ENCODE results near the gene KANK3.
"Not testable (repeated sequence)": the region's sequence is repeated elsewhere in the genome, so short reads cannot be mapped to it uniquely, and the experiment has no call there.

Gene KANK3

GRCh38 chr19:8336660-8337059, 6.4 kb downstream of the KANK3 start:
- no peak for DNase-seq

- no peak for DNase-seq
These were observed 6.9 kb downstream of the KANK3 start for GRCh38 chr19:8336072-8336569.

GRCh38 chr19:8335343-8336071, 7.6 kb downstream of the KANK3 start:
- peak; percentile 37 for DNase-seq

- peak; percentile 62 for DNase-seq
These were observed 8.4 kb downstream of the KANK3 start for GRCh38 chr19:8334458-8335342.

GRCh38 chr19:8333767-8334457, 9.2 kb downstream of the KANK3 start:
- no peak for DNase-seq

- DNase-seq, result no peak
These were observed 9.9 kb downstream of the KANK3 start for GRCh38 chr19:8332976-8333766.

- no peak for DNase-seq
These were observed 11.7 kb downstream of the KANK3 start for GRCh38 chr19:8331263-8331845.

GRCh38 chr19:8329996-8330395, 13.1 kb downstream of the KANK3 start:
- DNase-seq, result no peak

- DNase-seq, result no peak
These were observed 17.6 kb downstream of the KANK3 start for GRCh38 chr19:8325454-8325853.

GRCh38 chr19:8324186-8325050, 18.6 kb downstream of the KANK3 start:
- DNase-seq, result no peak

GRCh38 chr19:8323781-8324185, 19.3 kb downstream of the KANK3 start:
- peak; percentile 32 for DNase-seq

- DNase-seq, result no peak
These were observed 20.4 kb downstream of the KANK3 start for GRCh38 chr19:8322638-8322997.

- DNase-seq, result no peak
These were observed 20.9 kb downstream of the KANK3 start for GRCh38 chr19:8321986-8322637.

GRCh38 chr19:8321067-8321985, 21.7 kb downstream of the KANK3 start, which contains the start of the genes NDUFA7 and RPS28:
Gene NDUFA7 (minus strand): TSS chr19:8321375. CDS start chr19:8321358, 17 bp downstream.
Gene RPS28 (plus strand): TSS chr19:8321496. CDS start chr19:8321531, 35 bp downstream.
- peak; percentile 98 for DNase-seq

- no peak for DNase-seq
These were observed 22.4 kb downstream of the KANK3 start for GRCh38 chr19:8320564-8321066.

- DNase-seq, result no peak
These were observed 23.1 kb downstream of the KANK3 start for GRCh38 chr19:8319807-8320520.

- not testable (repeated sequence) for DNase-seq
These were observed 24.2 kb downstream of the KANK3 start for GRCh38 chr19:8318835-8319234.

Measured in activated CD4-positive, alpha-beta T cell treated with anti-CD3 and anti-CD28 coated beads, Interleukin-10, Interleukin-2, amounts not matched to agents 100 ng/mL and 50 ng/mL, durations not matched to agents 16 hours and 8 hours (primary cell).